Activated naive CD4-positive, alpha-beta T cell (primary cell): Measurements from ENCODE around the gene CDHR1.

Experiments
- DNase-seq, 4 experiments: peaks; one replicate each; lab custom pipeline; 2025; lab: John Stamatoyannopoulos, UW

CDHR1 gene

GRCh38 chr10:84201244-84201606, 6.9 kb downstream of the CDHR1 start:
- no peak for DNase-seq

GRCh38 chr10:84201682-84202081, 7.3 kb downstream of the CDHR1 start:
- DNase-seq: no peak

- DNase-seq: no peak
Observed at GRCh38 chr10:84202349-84202748, 8.0 kb downstream of the CDHR1 start.

GRCh38 chr10:84204122-84204521, 9.8 kb downstream of the CDHR1 start:
- DNase-seq: no peak

GRCh38 chr10:84204610-84205009, 10.3 kb downstream of the CDHR1 start:
- no peak for DNase-seq

GRCh38 chr10:84205049-84205852, 10.9 kb downstream of the CDHR1 start:
- peak in 3 of 4 experiments; percentile 35 to 58 (median 44) for DNase-seq

GRCh38 chr10:84205853-84206525, 11.7 kb downstream of the CDHR1 start:
- no peak for DNase-seq

GRCh38 chr10:84208023-84208422, 13.7 kb downstream of the CDHR1 start:
- no peak for DNase-seq

GRCh38 chr10:84211566-84211965, 17.2 kb downstream of the CDHR1 start:
- no peak for DNase-seq

- no peak for DNase-seq
Observed at GRCh38 chr10:84212014-84212413, 17.7 kb downstream of the CDHR1 start.

GRCh38 chr10:84213076-84213475, 18.7 kb downstream of the CDHR1 start:
- DNase-seq: no peak

- no peak for DNase-seq
Observed at GRCh38 chr10:84214046-84214572, 19.8 kb downstream of the CDHR1 start.

- DNase-seq: peak in 1 of 4 experiments; percentile 8
Observed at GRCh38 chr10:84214612-84215235, 20.4 kb downstream of the CDHR1 start.

- no peak for DNase-seq
Observed at GRCh38 chr10:84216834-84217233, 22.5 kb downstream of the CDHR1 start.

- DNase-seq: no peak
Observed at GRCh38 chr10:84217746-84218145, 23.4 kb downstream of the CDHR1 start.

GRCh38 chr10:84221916-84222315, 27.6 kb downstream of the CDHR1 start:
- DNase-seq: no peak

GRCh38 chr10:84224411-84225028, 30.2 kb downstream of the CDHR1 start:
- DNase-seq: no peak

GRCh38 chr10:84225427-84226173, 31.3 kb downstream of the CDHR1 start, which contains the start of gene LRIT2:
TSS of gene LRIT2 (minus strand) at chr10:84225544. CDS start at chr10:84225520, 24 bp downstream.
- no peak for DNase-seq

- no peak for DNase-seq
Observed at GRCh38 chr10:84226616-84227015, 32.3 kb downstream of the CDHR1 start.

- DNase-seq: no peak
Observed at GRCh38 chr10:84227810-84228209, 33.5 kb downstream of the CDHR1 start.

- no peak for DNase-seq
Observed at GRCh38 chr10:84230359-84230758, 36.0 kb downstream of the CDHR1 start.
